Renal cortex interstitium (tissue), 11 donors: ENCODE results near the gene XCR1. TPM values are rescaled to one million over a fixed set of nuclear protein-coding genes. Genes with fewer than 3 reads are reported as not detected.
"Not testable (repeated sequence)": the region's sequence is repeated elsewhere in the genome, so short reads cannot be mapped to it uniquely, and the experiment has no call there.

Experiments
- DNase-seq, 11 donors: peaks; one replicate each; pipeline ENCODE4 v3.0.0-alpha.2; 2013; ENCODE audit warnings: low read depth in 9 of 11, low spot score in 4 of 11; ENCODE audit errors: extremely low read depth in 1 of 11
- polyA plus RNA-seq, 3 donors: library from polyadenylated mRNA; unstranded; fragments of 120-200 nt; gene quantifications; one replicate each; pipeline ENCODE4 v1.2.1, GENCODE V29; 2013; ENCODE audit not compliant: insufficient read length in 3 of 3

XCR1 gene
- polyA plus RNA-seq, 3 donors, result 0.17 to 0.20 TPM; not detected in 1

GRCh38 chr3:46013316-46014094 lies 13.8 kb downstream of the XCR1 start:
- DNase-seq, result no peak

GRCh38 chr3:46012246-46012645 lies 15.0 kb downstream of the XCR1 start:
- no peak for DNase-seq

- DNase-seq, result no peak
These were observed 16.7 kb downstream of the XCR1 start for GRCh38 chr3:46010519-46011113.

GRCh38 chr3:46008058-46008457 lies 19.2 kb downstream of the XCR1 start:
- DNase-seq, result no peak

DNA sequence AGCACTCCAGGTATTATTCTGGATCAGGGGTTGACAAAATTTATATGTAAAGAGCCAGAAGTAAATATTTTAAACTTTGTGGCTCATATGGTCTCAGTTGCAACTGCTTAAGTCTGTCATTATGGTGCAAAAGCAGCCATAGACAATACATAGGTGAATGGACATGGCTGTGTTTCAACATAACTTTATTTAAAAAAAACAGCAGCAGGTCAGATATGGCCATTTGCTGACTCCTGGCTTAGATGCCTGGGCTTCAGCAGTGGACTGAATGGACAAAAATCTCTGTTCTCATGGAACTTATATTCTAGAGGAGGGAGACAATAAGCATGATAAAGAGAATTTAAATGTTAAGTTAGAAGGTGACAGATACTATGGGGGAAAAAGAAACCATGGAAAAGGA lies 20.0 kb downstream of the XCR1 start:
- no peak for DNase-seq

GRCh38 chr3:46006238-46007032 lies 20.8 kb downstream of the XCR1 start:
- DNase-seq, result no peak

DNA sequence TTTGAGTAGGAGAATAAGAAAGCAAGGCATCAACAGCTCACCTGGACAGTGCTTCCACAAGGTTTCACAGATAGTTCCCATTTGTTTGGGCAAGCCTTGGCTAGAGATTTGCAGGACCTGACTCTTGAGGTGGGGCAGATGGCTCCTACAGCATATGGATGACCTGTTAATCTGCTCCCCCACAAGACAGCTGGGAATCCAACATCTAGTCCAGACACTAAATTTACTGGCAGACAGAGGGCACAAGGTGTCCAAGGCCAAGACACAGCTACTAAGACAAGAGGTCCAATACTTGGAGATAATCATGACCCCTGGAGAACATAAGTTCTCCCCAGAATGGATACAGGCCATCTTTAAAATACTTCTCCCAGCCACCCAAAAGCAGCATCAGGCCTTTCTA lies 23.6 kb downstream of the XCR1 start:
- DNase-seq, result not testable (repeated sequence)

DNA sequence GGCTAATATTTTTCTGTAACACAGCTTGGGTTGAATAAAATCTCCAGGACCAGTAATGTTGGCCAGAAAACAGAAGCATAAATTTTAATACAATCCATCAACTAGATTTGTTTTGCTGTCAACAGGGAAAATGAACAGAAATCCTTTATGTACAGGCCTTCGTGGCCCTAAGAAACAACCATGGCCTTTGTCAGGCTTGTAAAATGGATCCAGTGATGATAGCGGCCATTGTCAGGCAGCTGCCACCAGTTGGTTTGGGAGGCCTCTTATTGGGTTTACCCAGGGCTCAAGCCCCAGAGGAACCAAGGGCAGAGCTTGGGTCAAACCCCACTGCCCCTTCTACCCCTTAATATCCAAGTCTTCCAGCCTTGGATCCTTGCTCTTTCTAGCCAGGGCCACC lies 26.1 kb downstream of the XCR1 start:
- no peak for DNase-seq

DNA sequence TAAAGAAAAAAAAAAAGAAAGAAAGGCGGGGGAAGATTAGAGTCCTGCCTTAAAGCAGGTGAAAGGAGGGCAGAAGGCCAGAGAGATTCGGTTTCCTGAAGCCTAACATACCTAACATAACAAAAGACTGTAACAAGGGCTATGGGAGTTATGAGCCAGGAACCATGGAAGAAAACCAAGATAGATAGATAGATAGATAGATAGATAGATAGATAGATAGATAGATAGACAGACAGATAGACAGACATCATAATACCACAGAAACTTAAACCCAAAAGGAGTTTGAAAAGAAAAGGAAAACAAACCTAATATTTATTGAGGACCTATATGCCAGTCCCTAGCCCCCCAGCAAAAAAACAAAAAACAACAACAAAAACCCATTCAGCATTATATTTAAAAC lies 29.3 kb downstream of the XCR1 start:
- DNase-seq, result no peak

- not testable (repeated sequence) for DNase-seq
These were observed 29.8 kb downstream of the XCR1 start for GRCh38 chr3:45997499-45997898.

GRCh38 chr3:45995236-45996192 lies 31.8 kb downstream of the XCR1 start, which contains the start of gene FYCO1:
Gene FYCO1, minus strand, starts transcription at chr3:45995824. Its CDS starts 10,914 bp downstream, at chr3:45984910.
- DNase-seq, result peak; percentile 47 to 87 (median 82)

- DNase-seq, result peak in 1 of 11 donors; percentile 13
These were observed 32.7 kb downstream of the XCR1 start for GRCh38 chr3:45994419-45995235.

GRCh38 chr3:45993421-45994027 lies 33.8 kb downstream of the XCR1 start:
- no peak for DNase-seq

DNA sequence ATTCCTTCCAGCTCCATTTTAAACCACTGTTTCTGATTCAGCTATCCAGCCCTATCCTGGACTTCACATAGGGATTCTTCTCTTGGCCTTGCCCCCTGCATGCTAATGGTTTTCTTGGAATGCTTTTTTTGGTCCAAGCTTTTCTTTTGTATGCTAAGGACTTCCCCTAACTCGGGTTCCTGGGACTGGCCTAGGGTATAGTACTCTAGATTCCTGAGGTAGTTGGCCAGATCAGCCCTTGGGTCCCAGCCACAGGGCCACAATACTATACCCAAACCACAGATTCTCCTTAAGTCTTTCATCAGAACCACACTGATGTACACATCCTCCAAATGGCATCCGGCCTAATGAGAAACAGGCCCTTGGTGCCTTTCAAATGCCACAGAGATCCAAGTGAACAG lies 34.5 kb downstream of the XCR1 start:
- no peak for DNase-seq

- no peak for DNase-seq
These were observed 35.1 kb downstream of the XCR1 start for GRCh38 chr3:45992133-45992729.

- DNase-seq, result no peak
These were observed 35.9 kb downstream of the XCR1 start for GRCh38 chr3:45991341-45991740.

GRCh38 chr3:45990181-45990580 lies 37.1 kb downstream of the XCR1 start:
- DNase-seq, result no peak
